Neural cell (in vitro differentiated cells): Measurements from ENCODE around the gene ECM2. TPM values are rescaled to one million over a fixed set of nuclear protein-coding genes. Genes with fewer than 3 reads are reported as not detected.

Source experiments
- H2AFZ ChIP-seq: fragments of 200-600, 300-800 bp; sonication (generic), shearing (Covaris generic); 2 replicates; pipeline ENCODE4 v1.6.0; 2014; ENCODE audit warnings: low read depth, mild to moderate bottlenecking, antibody characterized with exemption, low read length, moderate library complexity
- H3F3A ChIP-seq: fragments of 200-600 bp; shearing (Covaris generic); 2 replicates; pipeline ENCODE4 v1.6.1; 2016; ENCODE audit warnings: mild to moderate bottlenecking, moderate library complexity, mixed read lengths, antibody characterized with exemption, low read length; ENCODE audit not compliant: insufficient read depth, poor library complexity, severe bottlenecking
- H3K27ac ChIP-seq: fragments of 200-600, 300-800 bp; sonication (generic), shearing (Covaris generic); 2 replicates; pipeline ENCODE4 v1.5.1; 2014; ENCODE audit warnings: mild to moderate bottlenecking, low read length, moderate library complexity
- H3K27me3 ChIP-seq: fragments of 300-800, 200-600 bp; sonication (generic), shearing (Covaris generic); 2 replicates; pipeline ENCODE4 v1.6.0; 2014; ENCODE audit warnings: mild to moderate bottlenecking, low read depth, low read length, moderate library complexity; ENCODE audit not compliant: insufficient read depth
- H3K36me3 ChIP-seq: fragments of 300-800, 200-600 bp; sonication (generic), shearing (Covaris generic); 2 replicates; pipeline ENCODE4 v1.5.1; 2014; ENCODE audit warnings: mild to moderate bottlenecking, antibody characterized with exemption, low read length, moderate library complexity; ENCODE audit not compliant: insufficient read depth
- H3K4me2 ChIP-seq: fragments of 300-800, 200-600 bp; sonication (generic), shearing (Covaris generic); 2 replicates; pipeline ENCODE4 v1.6.0; 2014; ENCODE audit warnings: mild to moderate bottlenecking, low read length
- H3K4me3 ChIP-seq: fragments of 300-800, 200-600 bp; sonication (generic), shearing (Covaris generic); 2 replicates; pipeline ENCODE4 v1.5.1; 2014; ENCODE audit warnings: mild to moderate bottlenecking, low read length, moderate library complexity
- H3K79me2 ChIP-seq: fragments of 200-600 bp; shearing (Covaris generic); replicated peaks from 2 replicates; pipeline ENCODE4 v1.6.0; 2014; ENCODE audit warnings: mild to moderate bottlenecking, low read length, moderate library complexity; ENCODE audit not compliant: insufficient read depth
- H3K9ac ChIP-seq: fragments of 300-800, 200-600 bp; sonication (generic), shearing (Covaris generic); 2 replicates; pipeline ENCODE4 v1.6.1; 2016; ENCODE audit warnings: mild to moderate bottlenecking, low read length, mixed read lengths
- H3K9me2 ChIP-seq: fragments of 200-600 bp; shearing (Covaris generic); 2 replicates; pipeline ENCODE4 v1.6.1; 2016; ENCODE audit warnings: mild to moderate bottlenecking, low read length, mixed read lengths; ENCODE audit not compliant: insufficient read depth
- H3K9me3 ChIP-seq: fragments of 200-600, 300-800 bp; sonication (generic), shearing (Covaris generic); 2 replicates; pipeline ENCODE4 v1.6.1; 2016; ENCODE audit warnings: mild to moderate bottlenecking, mixed run types, low read length, moderate library complexity, mixed read lengths
- H4K20me1 ChIP-seq: fragments of 200-600 bp; shearing (Covaris generic); 2 replicates; pipeline ENCODE4 v1.6.1; 2016; ENCODE audit warnings: mild to moderate bottlenecking, mixed run types; ENCODE audit not compliant: insufficient read depth
- CTCF ChIP-seq: fragments of 450-650 bp; IDR thresholded peaks from 2 replicates; pipeline ENCODE4 v1.5.1; 2014; ENCODE audit warnings: antibody characterized with exemption, mild to moderate bottlenecking, moderate library complexity; ENCODE audit not compliant: poor library complexity, severe bottlenecking
- EP300 ChIP-seq: fragments of 450-650 bp; conservative IDR thresholded peaks from 2 replicates; pipeline ENCODE4 v1.6.1; 2014; ENCODE audit warnings: antibody characterized with exemption, mild to moderate bottlenecking, moderate library complexity; ENCODE audit not compliant: poor library complexity, severe bottlenecking
- EZH2 ChIP-seq: fragments of 200-600, 300-800 bp; shearing (Covaris generic), sonication (generic); IDR thresholded peaks from 2 replicates; pipeline ENCODE4 v1.6.1; 2014; ENCODE audit warnings: antibody characterized with exemption, low read length, borderline replicate concordance, mild to moderate bottlenecking; ENCODE audit not compliant: insufficient read depth, poor library complexity, severe bottlenecking
- MXI1 ChIP-seq: fragments of 450-650 bp; conservative IDR thresholded peaks from 2 replicates; pipeline ENCODE4 v1.6.1; 2014; ENCODE audit warnings: antibody characterized with exemption, mild to moderate bottlenecking; ENCODE audit not compliant: poor library complexity, severe bottlenecking
- POLR2AphosphoS5 ChIP-seq: IDR thresholded peaks from 2 replicates; pipeline ENCODE4 v1.6.1; 2012
- RAD21 ChIP-seq: fragments of 450-650 bp; conservative IDR thresholded peaks from 2 replicates; pipeline ENCODE4 v1.6.1; 2014; ENCODE audit warnings: antibody characterized with exemption, mild to moderate bottlenecking, moderate library complexity
- REST ChIP-seq: IDR thresholded peaks from 2 replicates; pipeline ENCODE4 v1.6.1; 2012; ENCODE audit warnings: borderline replicate concordance
- SMC3 ChIP-seq: fragments of 450-650 bp; conservative IDR thresholded peaks from 2 replicates; pipeline ENCODE4 v1.6.1; 2014; ENCODE audit warnings: antibody characterized with exemption, mild to moderate bottlenecking, moderate library complexity; ENCODE audit not compliant: poor library complexity
- TAF1 ChIP-seq: IDR thresholded peaks from 2 replicates; pipeline ENCODE4 v1.6.1; 2012; ENCODE audit warnings: low read depth
- polyA plus RNA-seq: library from polyadenylated mRNA; depleted of rRNA; stranded (reverse); fragments of >200 nt; gene quantifications from 2 replicates; pipeline ENCODE4 v1.2.3, GENCODE V29; 2014

Gene ECM2
- polyA plus RNA-seq, 1 donor from 2014 or later = not detected

- no peaks in the 10 kb centered on the region for H4K20me1 ChIP-seq
- no peak overlapping the region for H3K4me3 ChIP-seq
- no peaks in the 10 kb centered on the region for H3K9me3 ChIP-seq
- H3K79me2 ChIP-seq = no peaks in the 10 kb centered on the region
- H3K9ac ChIP-seq = no peak overlapping the region
- no peaks in the 10 kb centered on the region for H3K27me3 ChIP-seq
- no peak for TF ChIP-seq TAF1
- no peak for TF ChIP-seq RAD21
- TF ChIP-seq EP300 = no peak
- TF ChIP-seq EZH2 = no peak
- no peak for TF ChIP-seq SMC3
- TF ChIP-seq MXI1 = no peak
- no peak for TF ChIP-seq POLR2AphosphoS5
- TF ChIP-seq REST = no peak
- no peak for TF ChIP-seq CTCF
- H3K9me2 ChIP-seq = no peaks in the 10 kb centered on the region
- H2AFZ ChIP-seq = no peak overlapping the region
- H3F3A ChIP-seq = no peaks in the 10 kb centered on the region
- H3K4me2 ChIP-seq = no peak overlapping the region
- H3K27ac ChIP-seq = no peak overlapping the region
- H3K36me3 ChIP-seq = no peaks in the 10 kb centered on the region
These were observed 19.3 kb downstream of the ECM2 start for GRCh38 chr9:92516521-92516920.

GRCh38 chr9:92514635-92515034, 21.2 kb downstream of the ECM2 start:
- Histone ChIP-seq H3K4me2 (no peak overlapping the region), H3K4me3 (no peak overlapping the region), H3K9ac (no peak overlapping the region), H4K20me1 (no peaks in the 10 kb centered on the region), H3K9me3 (no peaks in the 10 kb centered on the region), H3K9me2 (no peaks in the 10 kb centered on the region), H3F3A (no peaks in the 10 kb centered on the region), H2AFZ (no peak overlapping the region), H3K27me3 (no peaks in the 10 kb centered on the region), H3K79me2 (no peaks in the 10 kb centered on the region), H3K27ac (no peak overlapping the region), H3K36me3 (no peaks in the 10 kb centered on the region)
- no peak for TF ChIP-seq TAF1
- TF ChIP-seq RAD21 = no peak
- no peak for TF ChIP-seq MXI1
- TF ChIP-seq EP300 = no peak
- TF ChIP-seq EZH2 = no peak
- no peak for TF ChIP-seq POLR2AphosphoS5
- no peak for TF ChIP-seq REST
- no peak for TF ChIP-seq CTCF
- no peak for TF ChIP-seq SMC3
